ENCODE results near the gene ZBTB47.

DNA sequence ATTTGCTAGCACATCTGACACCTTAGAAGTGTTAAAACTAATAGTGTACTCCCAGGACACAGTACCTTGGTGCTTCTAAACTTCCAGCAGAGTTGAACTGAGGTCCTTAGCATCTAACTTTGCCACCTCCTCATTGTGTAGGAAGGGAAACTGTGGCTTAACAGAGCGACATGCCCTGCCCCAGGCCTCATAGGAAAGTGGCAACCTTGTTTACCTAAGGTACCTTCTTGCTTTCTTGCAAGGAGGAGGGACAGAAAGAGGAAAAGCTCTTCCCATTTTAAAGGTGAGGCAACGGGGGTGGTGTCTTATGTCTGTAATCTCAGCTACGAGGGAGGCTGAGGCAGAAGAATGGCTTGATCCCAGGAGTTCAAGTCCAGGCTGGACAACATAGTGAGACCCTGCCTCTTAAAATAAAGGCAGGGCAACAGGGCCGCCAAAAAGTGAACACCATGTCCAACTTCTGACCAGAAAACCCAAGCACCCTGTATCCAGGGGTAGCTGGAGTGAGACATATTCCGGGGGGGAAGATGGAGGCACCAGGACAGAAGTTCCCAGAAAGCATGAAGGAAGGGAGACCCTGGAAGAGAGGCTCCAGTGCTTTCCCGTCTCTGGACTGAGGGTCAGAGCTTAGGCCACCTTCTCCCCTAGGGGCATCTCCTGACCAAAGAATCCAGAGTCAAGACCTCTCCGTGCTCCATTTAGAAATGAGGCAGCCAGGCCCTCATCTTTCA lies 31.3 kb downstream of the ZBTB47 start:
- TF ChIP-seq, protein P1, sequence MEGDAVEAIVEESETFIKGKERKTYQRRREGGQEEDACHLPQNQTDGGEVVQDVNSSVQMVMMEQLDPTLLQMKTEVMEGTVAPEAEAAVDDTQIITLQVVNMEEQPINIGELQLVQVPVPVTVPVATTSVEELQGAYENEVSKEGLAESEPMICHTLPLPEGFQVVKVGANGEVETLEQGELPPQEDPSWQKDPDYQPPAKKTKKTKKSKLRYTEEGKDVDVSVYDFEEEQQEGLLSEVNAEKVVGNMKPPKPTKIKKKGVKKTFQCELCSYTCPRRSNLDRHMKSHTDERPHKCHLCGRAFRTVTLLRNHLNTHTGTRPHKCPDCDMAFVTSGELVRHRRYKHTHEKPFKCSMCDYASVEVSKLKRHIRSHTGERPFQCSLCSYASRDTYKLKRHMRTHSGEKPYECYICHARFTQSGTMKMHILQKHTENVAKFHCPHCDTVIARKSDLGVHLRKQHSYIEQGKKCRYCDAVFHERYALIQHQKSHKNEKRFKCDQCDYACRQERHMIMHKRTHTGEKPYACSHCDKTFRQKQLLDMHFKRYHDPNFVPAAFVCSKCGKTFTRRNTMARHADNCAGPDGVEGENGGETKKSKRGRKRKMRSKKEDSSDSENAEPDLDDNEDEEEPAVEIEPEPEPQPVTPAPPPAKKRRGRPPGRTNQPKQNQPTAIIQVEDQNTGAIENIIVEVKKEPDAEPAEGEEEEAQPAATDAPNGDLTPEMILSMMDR (conservative IDR thresholded peaks at IDR 0.05 in 1 of 2, IDR thresholded peaks at IDR 0.05 in 1 of 2; ENCODE audit: low read depth in 1 of 2, low read length in 2 of 2) = no peak
- no peak for TF ChIP-seq EZH2 (IDR thresholded peaks at IDR 0.05; ENCODE audit: low read length, missing control alignments)

All from fibroblast of lung (primary cell).